Raji (cell line): ENCODE measurements around the gene CCDC121.

ENCODE experiments used
- POLR2A ChIP-seq: IDR thresholded peaks from 2 replicates; pipeline ENCODE4 v1.6.1; 2011; ENCODE audit warnings: low read depth, low read length, control low read depth; ENCODE audit not compliant: insufficient read depth

Gene CCDC121

DNA sequence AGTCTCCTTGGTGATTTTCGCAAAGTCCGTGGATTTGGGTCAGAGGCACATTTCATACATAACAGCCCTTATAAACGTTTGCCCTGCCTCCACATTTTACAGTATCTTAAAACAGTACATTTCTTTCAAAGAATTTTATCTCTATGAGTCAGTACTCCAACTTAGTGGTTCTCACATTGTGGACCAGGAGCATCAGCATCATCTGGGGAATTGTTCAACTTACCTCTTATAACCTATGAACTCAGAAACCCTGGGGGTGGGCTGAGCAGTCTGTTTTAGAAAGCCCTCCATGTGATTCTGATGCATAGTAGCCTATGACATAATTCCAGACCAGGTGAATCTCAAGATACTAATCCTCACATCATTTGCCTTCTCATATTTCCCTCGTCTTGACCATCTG, 22.2 kb upstream of the CCDC121 start:
- TF ChIP-seq POLR2A: no peak

GRCh38 chr2:27647737-27648136, 18.9 kb upstream of the CCDC121 start:
- no peak for TF ChIP-seq POLR2A

GRCh38 chr2:27647289-27647688, 18.5 kb upstream of the CCDC121 start:
- TF ChIP-seq POLR2A: no peak

DNA sequence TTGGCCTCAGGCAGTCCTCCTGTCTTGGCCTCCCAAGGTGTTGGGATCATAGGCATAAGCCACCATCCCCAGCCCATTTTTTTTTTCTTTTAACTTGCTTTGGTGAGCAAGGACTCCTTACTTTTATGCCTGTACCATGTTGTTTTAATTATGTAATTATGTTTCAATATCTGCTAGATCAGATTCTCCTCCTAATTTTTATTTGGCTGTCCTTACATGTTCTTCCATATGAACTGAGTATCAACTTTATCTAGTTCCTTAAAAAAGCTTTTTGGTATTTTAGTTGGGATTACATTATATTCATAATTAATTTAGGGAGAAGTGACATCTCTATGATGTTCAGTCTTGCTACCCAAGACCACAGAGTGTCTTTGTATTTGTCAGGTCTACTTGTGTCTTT, 16.4 kb upstream of the CCDC121 start:
- no peak for TF ChIP-seq POLR2A

GRCh38 chr2:27640722-27641245, 12.0 kb upstream of the CCDC121 start:
- TF ChIP-seq POLR2A: no peak

DNA sequence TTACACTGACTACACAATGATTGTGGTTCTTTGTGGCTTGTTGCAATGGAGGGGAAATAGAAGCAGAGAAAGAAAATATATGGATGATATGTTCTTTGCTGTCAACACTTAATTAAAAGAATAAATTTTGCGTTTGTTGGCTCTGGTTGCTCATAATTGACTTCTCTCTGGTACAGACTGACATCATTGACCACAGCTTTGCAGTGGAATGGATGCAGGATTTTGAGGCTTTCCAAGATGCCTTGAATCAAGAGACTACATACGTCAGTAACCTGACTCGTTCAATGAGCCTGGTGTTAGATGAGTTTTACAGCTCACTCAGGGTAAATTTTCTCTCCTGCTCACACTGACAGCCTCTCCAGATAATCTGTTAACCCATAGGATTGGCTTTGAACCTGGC, 9.9 kb upstream of the CCDC121 start:
- no peak for TF ChIP-seq POLR2A

DNA sequence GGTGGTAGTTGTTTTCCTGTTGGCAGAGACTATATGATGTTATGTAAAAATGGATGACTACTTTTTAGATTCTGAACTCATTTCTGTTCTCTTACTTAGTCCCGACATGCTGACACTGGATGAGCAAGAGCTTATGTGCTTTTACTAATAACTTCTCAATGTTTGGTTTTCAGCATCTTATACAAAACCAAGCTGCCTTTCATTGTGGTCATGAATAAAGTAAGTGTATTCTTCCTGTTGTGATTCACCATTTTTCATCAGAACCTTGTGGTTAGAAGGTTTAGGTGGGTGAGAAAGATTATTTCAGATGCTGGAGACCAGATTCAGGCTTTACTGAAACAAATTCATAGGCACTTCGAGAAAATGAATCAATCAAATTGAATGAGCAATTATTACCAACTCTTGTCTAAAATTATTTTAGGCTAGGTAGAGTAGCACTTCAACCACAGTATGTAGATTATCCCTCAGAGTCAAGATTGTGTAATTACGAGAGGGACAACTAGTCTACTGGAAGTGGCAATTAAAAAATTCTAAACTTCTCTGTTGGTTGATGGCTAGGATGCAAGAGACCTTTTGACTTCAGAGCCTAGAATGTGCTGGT, 9.3 kb upstream of the CCDC121 start:
- no peak for TF ChIP-seq POLR2A

DNA sequence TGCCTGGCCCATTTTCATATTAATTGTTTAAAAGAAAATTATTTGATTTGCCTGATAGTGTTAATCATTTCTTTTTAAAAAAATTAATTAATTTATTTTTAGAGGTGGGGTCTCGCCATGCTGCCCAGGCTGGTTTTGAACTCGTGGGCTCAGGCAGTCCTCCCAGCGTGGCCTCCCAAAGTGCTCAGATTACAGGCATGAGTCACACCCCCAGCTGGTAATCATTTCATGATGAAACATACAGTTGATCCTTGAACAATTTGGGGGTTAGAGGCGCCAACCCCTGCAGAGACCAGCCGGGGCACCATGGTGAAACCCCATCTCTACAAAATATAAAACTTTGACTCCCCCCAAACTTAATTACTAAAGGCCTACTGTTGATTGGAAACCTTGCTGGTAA, 8.0 kb upstream of the CCDC121 start:
- no peak for TF ChIP-seq POLR2A

GRCh38 chr2:27634291-27634690, 5.5 kb upstream of the CCDC121 start:
- no peak for TF ChIP-seq POLR2A

DNA sequence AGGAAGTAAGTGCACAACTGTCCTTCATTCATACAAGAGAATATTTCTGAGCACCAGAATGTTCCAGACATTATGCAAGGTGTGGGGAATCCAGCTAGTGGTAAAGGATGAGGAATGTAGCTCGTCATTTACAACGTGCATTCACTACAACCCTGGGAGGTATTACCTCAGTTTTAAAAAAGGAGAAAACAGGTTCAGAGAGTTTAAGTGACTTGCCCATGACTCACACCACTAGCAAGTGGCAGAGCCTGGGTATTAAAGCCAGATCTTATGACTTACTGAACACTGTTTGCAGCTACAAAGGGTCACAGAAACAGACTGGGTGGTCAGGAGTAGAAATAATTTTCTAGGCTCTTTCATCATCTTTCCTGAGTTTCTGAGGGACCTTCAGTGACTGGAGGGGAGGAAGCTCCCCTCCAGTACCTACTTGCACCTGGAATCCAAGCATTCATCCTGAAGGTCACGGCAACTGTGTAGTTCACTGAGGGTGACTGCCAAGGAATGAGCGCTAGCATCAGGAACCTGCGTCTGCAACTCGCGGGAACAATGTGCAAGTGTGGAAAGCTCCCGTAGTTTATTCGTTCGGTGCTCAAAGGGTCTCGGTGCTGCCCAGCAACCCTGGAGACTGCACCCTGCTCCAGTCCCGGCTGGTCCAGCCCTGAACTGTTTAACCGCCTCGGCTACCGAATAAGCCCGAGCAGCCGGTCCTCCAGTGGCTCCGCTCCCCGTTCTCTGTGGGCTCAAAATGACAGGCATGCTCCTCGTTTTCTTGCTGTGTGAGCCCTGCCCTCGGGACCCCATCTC, 647 bp downstream of the CCDC121 start:
- no peak for TF ChIP-seq POLR2A

GRCh38 chr2:27624943-27625342, 3.9 kb downstream of the CCDC121 start:
- TF ChIP-seq POLR2A: no peak

DNA sequence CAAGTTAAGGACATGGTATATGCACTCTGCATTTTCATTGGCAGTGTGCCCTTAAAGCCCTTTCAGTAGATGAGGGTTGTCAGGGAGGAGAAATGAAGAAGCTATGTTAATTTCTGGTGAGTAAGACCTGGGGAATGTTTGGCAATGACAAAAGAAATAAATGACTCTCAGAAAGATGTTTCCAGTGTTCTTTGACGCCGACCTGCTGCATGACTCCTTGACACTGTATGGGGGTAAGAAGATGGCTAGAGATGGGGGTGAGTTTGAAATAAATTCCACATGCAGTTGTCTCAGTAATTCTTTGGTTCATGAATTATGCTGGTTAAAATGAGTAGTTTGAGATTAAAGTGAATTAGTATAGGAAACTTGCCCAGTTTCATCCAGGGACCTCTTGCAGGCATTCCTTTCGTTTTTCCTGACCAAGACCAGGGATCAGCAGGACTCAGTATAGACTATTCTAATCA, 5.9 kb downstream of the CCDC121 start:
- no peak for TF ChIP-seq POLR2A

DNA sequence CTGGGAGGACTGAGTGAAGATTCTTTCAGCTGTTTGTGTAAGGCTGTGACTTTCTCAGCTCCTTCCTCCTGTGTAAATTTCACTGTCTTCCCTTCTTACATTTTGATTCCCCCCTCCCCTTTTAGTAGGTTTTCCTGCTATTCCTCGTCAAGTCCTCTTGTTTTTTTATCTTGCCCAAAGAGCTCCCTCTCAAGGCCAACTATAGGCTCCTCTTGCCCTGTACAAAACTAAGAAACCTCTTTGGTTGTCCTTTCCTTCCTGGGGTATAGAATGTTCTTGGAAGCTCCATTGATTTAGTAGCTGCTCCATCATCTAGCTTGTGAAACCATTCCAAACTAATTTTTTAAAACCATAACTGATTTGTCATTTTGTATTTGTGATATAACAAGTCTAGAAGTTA, 7.3 kb downstream of the CCDC121 start:
- TF ChIP-seq POLR2A: no peak

DNA sequence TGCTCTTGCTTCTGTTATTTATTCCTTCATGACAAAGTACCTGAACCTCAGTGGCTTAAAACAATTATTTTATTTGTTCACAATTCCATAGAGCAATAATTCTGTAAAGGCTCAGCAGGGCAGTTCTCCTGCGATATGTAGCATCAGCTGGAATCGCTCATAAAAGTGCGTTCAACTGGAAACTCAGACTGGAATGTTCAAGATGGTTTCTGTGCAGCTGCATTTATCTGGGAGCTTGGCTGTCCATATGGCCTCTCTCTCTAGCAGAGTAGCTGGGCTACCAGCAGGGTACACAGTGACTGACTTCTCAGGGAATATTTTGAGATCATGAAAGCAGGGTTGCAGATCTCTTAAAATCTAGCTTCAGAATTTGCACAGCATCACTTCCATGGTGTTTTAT, 13.5 kb downstream of the CCDC121 start:
- no peak for TF ChIP-seq POLR2A

- TF ChIP-seq POLR2A: no peak
Observed at GRCh38 chr2:27613985-27614384, 14.8 kb downstream of the CCDC121 start.

- no peak for TF ChIP-seq POLR2A
Observed at GRCh38 chr2:27606611-27607010, 22.2 kb downstream of the CCDC121 start.
